GM12874 (cell line): ENCODE results near the gene MERTK.

Source experiments
- TF ChIP-seq, protein P1 (sequence below): IDR thresholded peaks from 2 replicates; pipeline ENCODE4 v1.5.1; 2011; ENCODE audit warnings: low read depth, mild to moderate bottlenecking, control low read depth, low read length, moderate library complexity; ENCODE audit not compliant: insufficient read depth

The MERTK gene

DNA sequence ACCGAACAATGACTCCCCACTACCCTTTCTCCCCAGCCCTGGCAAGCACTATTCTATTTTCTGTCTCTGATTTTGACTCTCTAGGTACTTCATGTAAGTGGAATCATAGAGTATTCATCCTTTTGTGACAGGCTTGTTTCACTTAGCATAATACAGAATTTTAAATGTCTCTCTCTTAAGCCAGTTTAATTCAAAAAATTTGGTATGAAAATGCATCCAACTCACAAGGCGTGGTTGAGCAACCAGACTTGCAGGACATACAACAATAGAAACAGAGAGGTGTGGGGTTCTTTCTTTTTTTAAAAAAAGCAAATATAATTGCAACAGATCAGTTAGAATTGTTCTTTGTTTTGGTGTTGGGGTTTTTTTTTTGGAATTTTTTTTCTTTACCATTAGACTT lies 109.1 kb downstream of the MERTK start:
- TF ChIP-seq, protein P1, sequence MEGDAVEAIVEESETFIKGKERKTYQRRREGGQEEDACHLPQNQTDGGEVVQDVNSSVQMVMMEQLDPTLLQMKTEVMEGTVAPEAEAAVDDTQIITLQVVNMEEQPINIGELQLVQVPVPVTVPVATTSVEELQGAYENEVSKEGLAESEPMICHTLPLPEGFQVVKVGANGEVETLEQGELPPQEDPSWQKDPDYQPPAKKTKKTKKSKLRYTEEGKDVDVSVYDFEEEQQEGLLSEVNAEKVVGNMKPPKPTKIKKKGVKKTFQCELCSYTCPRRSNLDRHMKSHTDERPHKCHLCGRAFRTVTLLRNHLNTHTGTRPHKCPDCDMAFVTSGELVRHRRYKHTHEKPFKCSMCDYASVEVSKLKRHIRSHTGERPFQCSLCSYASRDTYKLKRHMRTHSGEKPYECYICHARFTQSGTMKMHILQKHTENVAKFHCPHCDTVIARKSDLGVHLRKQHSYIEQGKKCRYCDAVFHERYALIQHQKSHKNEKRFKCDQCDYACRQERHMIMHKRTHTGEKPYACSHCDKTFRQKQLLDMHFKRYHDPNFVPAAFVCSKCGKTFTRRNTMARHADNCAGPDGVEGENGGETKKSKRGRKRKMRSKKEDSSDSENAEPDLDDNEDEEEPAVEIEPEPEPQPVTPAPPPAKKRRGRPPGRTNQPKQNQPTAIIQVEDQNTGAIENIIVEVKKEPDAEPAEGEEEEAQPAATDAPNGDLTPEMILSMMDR: no peak

DNA sequence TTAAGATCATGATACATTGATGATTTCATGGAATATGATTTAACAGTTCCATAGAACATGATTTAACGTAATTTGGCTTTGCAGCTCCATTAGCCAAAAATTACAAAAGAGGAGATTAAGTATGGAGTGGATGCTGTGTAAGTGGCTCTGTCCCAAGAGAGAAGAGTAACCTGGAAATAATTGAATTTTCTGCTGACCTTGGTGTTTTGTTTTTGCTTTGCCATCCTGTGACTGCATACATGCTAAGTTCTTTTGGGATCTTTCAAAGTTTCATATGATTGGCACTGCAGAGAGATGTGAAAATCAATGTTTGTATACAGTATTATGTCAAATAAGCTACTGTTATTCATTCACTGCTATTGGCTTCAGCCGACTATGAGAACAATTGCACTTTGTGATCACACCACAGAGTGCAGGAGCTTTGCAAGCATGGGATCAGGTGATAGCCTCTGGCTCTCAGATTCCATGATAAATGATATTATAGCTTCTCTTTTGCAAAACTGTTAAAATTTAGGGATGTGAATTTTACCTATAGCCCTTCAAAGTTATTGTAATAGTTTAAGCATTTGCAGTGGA lies 110.6 kb downstream of the MERTK start:
- TF ChIP-seq, protein P1: no peak

DNA sequence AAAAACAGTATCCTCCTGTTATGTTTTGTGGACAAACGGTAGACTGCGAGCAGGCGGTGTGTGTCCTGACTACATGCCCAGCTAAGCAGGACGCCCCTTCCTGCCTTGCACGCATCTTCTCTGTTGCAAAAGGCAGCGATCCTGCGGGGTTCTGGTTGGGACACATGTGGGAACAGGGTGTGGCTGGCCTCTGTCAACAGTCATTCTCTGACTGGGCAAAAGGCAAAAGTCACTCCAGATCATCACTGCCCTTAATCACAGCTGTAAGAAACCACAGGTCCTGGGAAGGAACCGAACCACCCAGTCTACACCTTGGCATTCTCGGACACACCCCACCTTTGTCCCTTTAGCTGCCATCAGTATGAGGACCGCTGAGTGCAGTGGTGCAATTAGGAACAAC lies 112.3 kb downstream of the MERTK start:
- TF ChIP-seq, protein P1: no peak

DNA sequence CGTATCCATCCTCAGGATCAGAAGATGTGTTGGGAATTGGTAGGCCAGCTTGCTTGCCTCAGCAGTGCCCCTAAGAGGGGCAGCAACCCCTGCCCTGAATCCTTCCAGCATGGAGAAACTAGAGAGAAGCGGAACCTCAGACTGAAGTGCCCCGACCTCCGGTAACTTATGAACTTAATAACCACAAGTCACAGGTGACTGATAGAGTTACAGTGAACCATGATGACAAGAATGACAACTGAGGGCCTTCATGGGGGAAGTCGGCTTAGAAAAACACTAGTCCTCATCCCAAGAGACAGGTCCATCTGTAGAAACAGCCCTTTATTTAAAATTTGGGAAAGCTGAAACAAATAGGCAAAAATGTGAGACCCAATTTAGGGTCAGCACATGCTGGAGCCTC lies 114.1 kb downstream of the MERTK start:
- TF ChIP-seq, protein P1: no peak

DNA sequence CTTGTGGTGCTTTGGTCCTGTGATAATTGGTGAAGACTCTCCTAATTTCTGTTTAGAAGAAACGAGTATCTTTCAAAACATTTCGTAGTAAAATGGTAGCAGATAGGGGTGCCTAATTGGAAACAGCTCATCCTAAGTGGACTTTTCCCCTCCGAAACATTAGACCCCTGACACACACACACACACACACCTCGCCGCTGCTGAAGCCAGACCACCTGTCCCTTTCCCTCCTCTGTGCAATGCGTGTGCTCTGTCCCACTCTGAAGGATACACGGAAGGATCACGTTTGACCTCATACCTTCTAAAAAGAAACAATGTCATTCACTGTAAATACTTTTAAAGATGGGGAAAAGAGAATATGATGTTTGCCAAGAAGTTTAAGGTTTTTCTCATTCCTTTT lies 120.4 kb downstream of the MERTK start:
- TF ChIP-seq, protein P1: no peak

DNA sequence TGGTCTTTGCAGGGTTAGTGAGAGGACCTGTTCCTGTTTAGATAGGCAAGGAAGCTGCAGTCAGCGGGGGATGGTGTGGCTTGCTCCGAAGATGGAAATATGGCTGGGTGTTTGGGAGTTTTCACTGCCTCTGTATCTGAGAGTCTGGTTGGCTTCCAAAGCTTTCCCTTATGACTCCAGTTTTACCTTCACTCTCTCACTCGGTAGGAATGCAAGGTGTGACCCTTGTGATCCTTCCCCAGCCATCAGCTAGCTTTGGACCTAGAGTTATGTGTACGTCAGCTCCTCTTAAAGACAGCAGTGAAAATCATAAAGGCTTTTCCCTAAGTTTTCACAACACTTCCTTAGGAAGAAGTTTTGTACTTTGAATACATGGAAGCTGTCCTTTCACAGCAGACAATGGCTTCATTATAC lies 121.2 kb downstream of the MERTK start:
- TF ChIP-seq, protein P1: no peak

DNA sequence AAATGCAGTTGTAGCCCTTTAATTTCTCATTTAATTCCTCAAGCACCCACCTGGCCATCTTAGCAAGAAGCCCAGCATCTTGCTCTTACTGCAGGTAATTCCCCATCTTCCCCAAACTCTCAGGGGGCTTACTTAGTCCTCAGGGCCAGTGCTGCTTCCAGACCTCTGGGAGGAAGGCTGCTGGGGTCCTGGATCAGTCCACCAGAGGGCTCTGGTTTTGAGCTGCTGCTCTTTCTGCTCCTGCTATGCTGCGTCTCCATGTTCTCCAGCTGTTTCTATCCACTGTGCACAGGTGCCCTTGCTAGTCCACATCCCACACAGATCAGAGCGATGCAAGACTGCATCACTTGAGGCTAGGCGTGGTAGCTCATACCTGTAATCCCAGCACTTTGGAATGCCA lies 122.2 kb downstream of the MERTK start:
- TF ChIP-seq, protein P1: no peak
